Activated CD4-positive, alpha-beta T cell treated with anti-CD3 and anti-CD28 coated beads, Interleukin-2, amount 50 U/mL, for 48 hours (primary cell): ENCODE data around the gene TRERF1.
"Not testable (repeated sequence)": the region's sequence is repeated elsewhere in the genome, so short reads cannot be mapped to it uniquely, and the experiment has no call there.

Experiments
- DNase-seq, 2 experiments: peaks; one replicate each; pipeline ENCODE4 v3.0.0-alpha.2; 2020

TRERF1 gene

GRCh38 chr6:42450477-42451332, 1.0 kb downstream of the TRERF1 start:
- peak; percentile 46 to 60 for DNase-seq

GRCh38 chr6:42449917-42450476, 1.7 kb downstream of the TRERF1 start:
- DNase-seq: no peak

- DNase-seq: no peak
Measured at GRCh38 chr6:42448927-42449659, 2.6 kb downstream of the TRERF1 start.

- DNase-seq: no peak
Measured at GRCh38 chr6:42448391-42448790, 3.3 kb downstream of the TRERF1 start.

GRCh38 chr6:42446996-42447395, 4.7 kb downstream of the TRERF1 start:
- no peak for DNase-seq

- DNase-seq: no peak
Measured at GRCh38 chr6:42446370-42446769, 5.4 kb downstream of the TRERF1 start.

GRCh38 chr6:42445955-42446354, 5.8 kb downstream of the TRERF1 start:
- DNase-seq: not testable (repeated sequence)

GRCh38 chr6:42443312-42444060, 8.2 kb downstream of the TRERF1 start:
- DNase-seq: no peak

- peak in 1 of 2 experiments; percentile 48 for DNase-seq
Measured at GRCh38 chr6:42441697-42442081, 10.0 kb downstream of the TRERF1 start.

GRCh38 chr6:42440778-42441696, 10.7 kb downstream of the TRERF1 start:
- no peak for DNase-seq

GRCh38 chr6:42440027-42440426, 11.7 kb downstream of the TRERF1 start:
- no peak for DNase-seq

- no peak for DNase-seq
Measured at GRCh38 chr6:42436825-42437224, 14.9 kb downstream of the TRERF1 start.

GRCh38 chr6:42434237-42434636, 17.5 kb downstream of the TRERF1 start:
- no peak for DNase-seq

- DNase-seq: no peak
Measured at GRCh38 chr6:42433409-42433808, 18.3 kb downstream of the TRERF1 start.

GRCh38 chr6:42431877-42432276, 19.8 kb downstream of the TRERF1 start:
- DNase-seq: no peak

- no peak for DNase-seq
Measured at GRCh38 chr6:42431356-42431755, 20.4 kb downstream of the TRERF1 start.

GRCh38 chr6:42429836-42430235, 21.9 kb downstream of the TRERF1 start:
- DNase-seq: peak in 1 of 2 experiments; percentile 2

GRCh38 chr6:42429042-42429585, 22.6 kb downstream of the TRERF1 start:
- DNase-seq: peak in 1 of 2 experiments; percentile 10

- DNase-seq: peak in 1 of 2 experiments; percentile 55
Measured at GRCh38 chr6:42428326-42429041, 23.2 kb downstream of the TRERF1 start.

GRCh38 chr6:42427871-42428270, 23.9 kb downstream of the TRERF1 start:
- DNase-seq: peak in 1 of 2 experiments; percentile 3

GRCh38 chr6:42426191-42426590, 25.5 kb downstream of the TRERF1 start:
- no peak for DNase-seq
